ENCODE results near the gene RND1.

RND1 gene

GRCh38 chr12:48812389-48812788, 53.3 kb downstream of the RND1 start:
- no peaks in the 10 kb centered on the region for H3K36me3 ChIP-seq (ENCODE audit: control insufficient read depth in 2 of 2, insufficient read depth in 2 of 2, low read length in 2 of 2)
- H3K9ac ChIP-seq (ENCODE audit: low read depth in 1 of 2, low read length in 2 of 2) = no peak overlapping the region
- peak overlapping the region; percentile 25 to 32 for H3K27ac ChIP-seq (ENCODE audit: low read depth in 2 of 2, low read length in 2 of 2)
- no peaks in the 10 kb centered on the region for H3K9me3 ChIP-seq (ENCODE audit: control insufficient read depth in 2 of 2, low read length in 2 of 2)
- no peaks in the 10 kb centered on the region for H3K27me3 ChIP-seq (ENCODE audit: control insufficient read depth in 2 of 2, insufficient read depth in 2 of 2, low read length in 2 of 2)
- H3K4me1 ChIP-seq (ENCODE audit: control insufficient read depth in 2 of 2, insufficient read depth in 2 of 2, low read length in 2 of 2) = peaks cover 18 to 36% of the 10 kb centered on the region in 2 donors
- H3K4me3 ChIP-seq (ENCODE audit: low read length in 2 of 2) = no peak overlapping the region

GRCh38 chr12:48811437-48812090, 54.1 kb downstream of the RND1 start:
- Histone ChIP-seq H3K36me3 (ENCODE audit: control insufficient read depth in 2 of 2, insufficient read depth in 2 of 2, low read length in 2 of 2) (no peaks in the 10 kb centered on the region), H3K9me3 (ENCODE audit: control insufficient read depth in 2 of 2, low read length in 2 of 2) (no peaks in the 10 kb centered on the region), H3K27me3 (ENCODE audit: control insufficient read depth in 2 of 2, insufficient read depth in 2 of 2, low read length in 2 of 2) (no peaks in the 10 kb centered on the region), H3K27ac (ENCODE audit: low read depth in 2 of 2, low read length in 2 of 2) (peak overlapping the region; percentile 25 to 46), H3K4me1 (ENCODE audit: control insufficient read depth in 2 of 2, insufficient read depth in 2 of 2, low read length in 2 of 2) (peaks cover 10 to 32% of the 10 kb centered on the region in 2 donors), H3K4me3 (ENCODE audit: low read length in 2 of 2) (no peak overlapping the region), H3K9ac (ENCODE audit: low read depth in 1 of 2, low read length in 2 of 2) (no peak overlapping the region)

GRCh38 chr12:48810903-48811431, 54.7 kb downstream of the RND1 start:
- Histone ChIP-seq H3K4me3 (ENCODE audit: low read length in 2 of 2) (no peak overlapping the region), H3K4me1 (ENCODE audit: control insufficient read depth in 2 of 2, insufficient read depth in 2 of 2, low read length in 2 of 2) (peaks cover 4 to 27% of the 10 kb centered on the region in 2 donors), H3K27me3 (ENCODE audit: control insufficient read depth in 2 of 2, insufficient read depth in 2 of 2, low read length in 2 of 2) (no peaks in the 10 kb centered on the region), H3K36me3 (ENCODE audit: control insufficient read depth in 2 of 2, insufficient read depth in 2 of 2, low read length in 2 of 2) (no peaks in the 10 kb centered on the region), H3K27ac (ENCODE audit: low read depth in 2 of 2, low read length in 2 of 2) (peak overlapping the region; percentile 16 to 46), H3K9ac (ENCODE audit: low read depth in 1 of 2, low read length in 2 of 2) (no peak overlapping the region), H3K9me3 (ENCODE audit: control insufficient read depth in 2 of 2, low read length in 2 of 2) (no peaks in the 10 kb centered on the region)

- Histone ChIP-seq H3K9ac (ENCODE audit: low read depth in 1 of 2, low read length in 2 of 2) (no peak overlapping the region), H3K4me3 (ENCODE audit: low read length in 2 of 2) (no peak overlapping the region), H3K4me1 (ENCODE audit: control insufficient read depth in 2 of 2, insufficient read depth in 2 of 2, low read length in 2 of 2) (peaks cover 0 to 11% of the 10 kb centered on the region in 2 donors), H3K9me3 (ENCODE audit: control insufficient read depth in 2 of 2, low read length in 2 of 2) (no peaks in the 10 kb centered on the region), H3K36me3 (ENCODE audit: control insufficient read depth in 2 of 2, insufficient read depth in 2 of 2, low read length in 2 of 2) (no peaks in the 10 kb centered on the region), H3K27ac (ENCODE audit: low read depth in 2 of 2, low read length in 2 of 2) (no peak overlapping the region), H3K27me3 (ENCODE audit: control insufficient read depth in 2 of 2, insufficient read depth in 2 of 2, low read length in 2 of 2) (no peaks in the 10 kb centered on the region)
Observed at GRCh38 chr12:48807981-48808380, 57.7 kb downstream of the RND1 start.
